GM13976 (cell line): ENCODE measurements around the gene CPPED1.

ENCODE experiments used
- DNase-seq: peaks from one replicate; pipeline ENCODE4 v3.0.0; 2012; ENCODE audit warnings: low spot score
- CTCF ChIP-seq: IDR thresholded peaks from 2 replicates; pipeline ENCODE4 v1.5.1; 2012; ENCODE audit warnings: borderline replicate concordance, mild to moderate bottlenecking; ENCODE audit not compliant: insufficient read depth; ENCODE audit errors: extremely low read depth, missing control alignments, control extremely low read depth
- in situ Hi-C: fragments of 300-500 bp; cut with MboI; formaldehyde crosslinking; loops from one replicate; pipeline ENCODE4 v1.12.0; 2022; ENCODE audit warnings: low sequenced_read_pairs, mixed read lengths, inconsistent platforms; ENCODE audit not compliant: unreplicated experiment

Gene CPPED1

GRCh38 chr16:12625716-12626115 lies 178.0 kb downstream of the CPPED1 start:
- no peak for TF ChIP-seq CTCF
- in situ Hi-C loops = no loop called here
- DNase-seq = no peak

- TF ChIP-seq CTCF = no peak
- in situ Hi-C loops = no loop called here
- no peak for DNase-seq
These were observed 178.6 kb downstream of the CPPED1 start for GRCh38 chr16:12625068-12625467.

- in situ Hi-C loops = no loop called here
- no peak for TF ChIP-seq CTCF
- DNase-seq = no peak
These were observed 183.5 kb downstream of the CPPED1 start for GRCh38 chr16:12620150-12620549.

GRCh38 chr16:12618515-12618914 lies 185.2 kb downstream of the CPPED1 start:
- DNase-seq = no peak
- in situ Hi-C loops = no loop called here
- TF ChIP-seq CTCF = no peak

- in situ Hi-C loops = no loop called here
- TF ChIP-seq CTCF = no peak
- DNase-seq = no peak
These were observed 186.3 kb downstream of the CPPED1 start for GRCh38 chr16:12617401-12617819.

GRCh38 chr16:12614662-12615278 lies 188.9 kb downstream of the CPPED1 start:
- TF ChIP-seq CTCF = no peak
- in situ Hi-C loops = no loop called here
- DNase-seq = no peak

- in situ Hi-C loops = no loop called here
- TF ChIP-seq CTCF = no peak
- no peak for DNase-seq
These were observed 189.6 kb downstream of the CPPED1 start for GRCh38 chr16:12613992-12614661.
